DMS79 treated with DMSO at 0.1 percent for 48 hours (cell line): ENCODE results near the gene GAS1.

Experiments used
- DNase-seq: peaks from one replicate; lab custom pipeline; 2025; lab: John Stamatoyannopoulos, UW

The GAS1 gene

DNA sequence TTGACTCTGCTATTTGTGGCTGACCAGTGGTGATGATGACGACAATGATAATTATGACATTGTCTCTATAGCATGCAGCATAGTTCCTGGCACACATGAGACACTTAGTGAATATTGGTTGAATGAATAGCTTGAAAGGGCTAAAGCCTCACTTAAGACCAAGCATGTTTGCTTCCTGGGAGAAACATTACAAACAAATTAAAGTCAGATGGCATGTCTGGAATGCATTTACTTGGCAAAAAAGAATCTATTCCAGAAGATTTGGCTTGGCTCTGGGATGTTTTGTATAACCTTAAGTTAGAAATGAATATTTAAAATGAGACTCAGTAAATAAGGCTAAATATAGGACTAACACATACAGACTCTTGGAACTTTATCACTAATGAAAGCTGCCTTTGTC is 21.6 kb downstream of the GAS1 start:
- DNase-seq: no peak

DNA sequence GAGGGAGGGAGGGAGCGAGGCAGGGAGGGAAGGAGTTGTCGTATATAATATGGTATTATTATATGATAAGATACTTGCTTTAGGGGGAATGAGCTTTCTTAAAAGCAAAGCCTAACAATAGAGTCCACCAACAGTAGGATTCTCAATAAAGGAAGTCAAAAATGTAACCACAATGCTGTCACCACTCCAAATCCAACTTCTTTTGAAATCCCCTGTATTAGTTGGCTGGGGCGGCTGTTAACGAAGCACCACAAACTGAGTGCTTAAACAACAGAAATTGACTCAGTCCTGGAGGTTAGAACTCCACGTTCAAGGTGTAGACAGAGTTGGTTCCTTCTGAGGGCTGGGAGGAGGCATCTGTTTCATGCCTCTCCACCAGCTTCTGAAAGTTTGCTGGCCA is 23.1 kb downstream of the GAS1 start:
- DNase-seq: no peak

DNA sequence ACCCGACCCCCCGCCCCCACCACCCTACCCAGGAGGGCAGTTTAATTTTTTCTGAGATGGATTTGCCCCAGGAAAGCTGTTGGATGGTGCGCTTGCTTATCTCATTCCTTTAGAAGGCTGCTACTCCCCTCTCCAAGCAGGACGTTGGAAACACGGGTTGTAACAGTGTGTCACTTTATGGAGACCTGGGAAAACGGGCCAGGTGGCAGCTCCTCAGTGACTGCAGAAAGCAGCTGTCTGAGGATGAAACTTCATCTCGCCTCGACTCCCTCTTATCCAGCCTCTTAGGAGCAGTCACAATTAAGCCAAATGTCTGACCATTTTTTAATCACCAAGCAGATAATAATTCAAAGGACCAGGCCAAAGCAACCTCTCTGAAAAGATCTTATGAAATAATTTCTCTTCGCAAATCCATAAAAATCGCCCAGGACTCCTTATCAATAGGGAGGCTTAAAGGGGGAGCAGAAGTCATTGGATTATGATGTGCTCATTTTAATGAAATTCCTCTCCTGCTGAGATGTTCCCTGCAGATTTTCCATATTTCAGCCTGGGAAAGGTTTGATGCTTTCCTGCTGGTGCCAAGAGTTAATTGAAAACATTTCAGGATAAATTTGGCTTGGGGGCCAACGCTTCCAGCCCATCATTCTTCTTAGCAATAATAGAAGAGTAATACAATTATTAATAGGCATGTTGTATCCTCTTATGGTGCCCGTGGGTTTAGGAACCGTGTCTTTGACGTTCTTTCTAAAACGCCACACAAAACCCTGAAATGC is 26.0 kb downstream of the GAS1 start:
- DNase-seq: no peak

DNA sequence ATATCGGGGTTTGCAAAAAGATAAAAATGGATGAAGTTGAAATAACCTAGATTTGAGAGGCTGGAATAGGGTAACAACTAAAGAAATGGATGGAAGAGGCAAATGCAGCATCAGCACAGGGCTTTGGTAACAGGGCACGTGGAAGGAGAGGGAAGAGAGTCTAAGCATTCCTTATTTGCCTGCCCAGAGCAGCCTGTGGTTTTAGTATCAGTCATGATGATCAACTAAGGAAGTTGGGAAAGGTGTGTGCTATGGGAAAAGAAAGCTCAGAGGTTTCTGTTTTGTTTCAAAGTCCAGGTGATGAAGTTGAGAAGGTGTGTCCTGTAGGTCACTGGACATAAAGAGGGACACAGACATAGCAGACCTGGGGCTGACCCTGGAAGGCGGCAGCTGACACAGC is 28.8 kb downstream of the GAS1 start:
- DNase-seq: no peak

DNA sequence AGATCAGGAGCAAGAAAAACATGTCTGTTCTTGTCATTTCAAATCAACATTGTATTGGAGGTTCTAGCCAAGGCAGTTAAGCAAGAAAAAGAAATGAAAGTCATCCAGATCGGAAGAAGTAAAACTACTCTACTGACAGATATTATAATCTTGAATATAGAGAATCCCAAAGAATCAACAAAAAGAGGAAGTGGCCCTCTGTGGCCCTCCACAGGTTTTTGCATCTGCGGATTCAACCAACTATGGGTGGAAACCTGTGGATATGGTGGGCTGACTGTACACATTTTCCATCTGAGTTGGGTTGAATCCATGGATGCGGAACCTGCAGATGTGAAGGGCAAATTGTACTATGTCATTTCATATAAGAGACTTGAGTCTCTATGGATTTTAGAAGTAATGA is 35.1 kb downstream of the GAS1 start:
- DNase-seq: no peak

DNA sequence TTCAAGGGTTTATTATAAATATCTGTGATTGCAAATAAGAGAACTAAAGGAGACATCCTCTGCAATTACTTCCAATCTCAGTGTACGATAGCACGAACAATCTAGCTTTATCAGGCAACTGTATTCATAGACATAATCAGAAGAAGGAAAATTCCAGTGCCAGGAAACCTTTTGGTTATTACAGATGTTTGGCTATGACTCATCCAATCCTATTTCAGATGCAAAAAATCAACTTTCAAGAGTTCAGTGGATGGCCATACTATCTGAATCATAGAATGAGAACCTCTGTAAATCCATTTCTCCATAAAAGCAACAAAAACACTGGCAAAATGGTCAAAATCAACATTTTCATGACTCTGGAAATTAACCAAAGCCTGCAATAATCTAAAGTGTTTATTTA is 37.9 kb downstream of the GAS1 start:
- DNase-seq: no peak

DNA sequence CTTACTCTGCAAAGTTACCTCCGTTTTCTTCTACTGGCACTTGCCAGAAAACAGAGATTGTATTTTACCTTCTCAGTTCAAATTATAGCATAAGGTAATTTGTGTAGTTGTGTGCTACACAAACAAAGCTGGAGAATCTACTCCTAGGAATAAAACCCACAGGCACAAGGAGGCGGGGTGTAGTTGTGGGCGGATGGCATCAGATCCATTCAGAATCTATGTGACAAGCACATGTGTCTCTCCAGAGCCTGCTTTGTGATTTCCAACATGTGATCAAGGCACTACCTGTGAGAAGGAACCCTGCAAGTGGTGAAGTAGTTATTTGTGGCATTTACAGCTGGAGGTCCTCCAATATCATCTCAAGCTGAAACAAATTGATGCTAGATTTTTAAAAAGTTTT is 39.0 kb downstream of the GAS1 start:
- DNase-seq: no peak

DNA sequence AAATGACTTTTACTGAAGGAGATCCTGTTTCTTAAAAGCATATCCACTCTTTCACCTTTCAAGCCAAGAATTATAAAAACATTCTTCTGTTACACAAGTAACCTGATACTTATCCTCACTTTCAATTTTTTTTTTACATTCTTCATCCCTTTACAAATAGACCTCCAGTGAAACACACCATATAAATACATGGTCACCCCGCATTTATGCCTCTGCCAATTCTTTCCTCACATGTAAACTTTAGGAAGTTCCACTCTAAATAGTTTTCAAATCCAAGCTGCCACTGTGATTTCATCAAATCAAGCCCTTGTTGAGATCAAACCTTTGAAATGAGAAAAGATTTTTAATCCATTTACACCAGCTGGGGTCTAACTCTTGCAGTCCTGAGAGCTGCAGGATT is 40.0 kb downstream of the GAS1 start:
- no peak for DNase-seq

DNA sequence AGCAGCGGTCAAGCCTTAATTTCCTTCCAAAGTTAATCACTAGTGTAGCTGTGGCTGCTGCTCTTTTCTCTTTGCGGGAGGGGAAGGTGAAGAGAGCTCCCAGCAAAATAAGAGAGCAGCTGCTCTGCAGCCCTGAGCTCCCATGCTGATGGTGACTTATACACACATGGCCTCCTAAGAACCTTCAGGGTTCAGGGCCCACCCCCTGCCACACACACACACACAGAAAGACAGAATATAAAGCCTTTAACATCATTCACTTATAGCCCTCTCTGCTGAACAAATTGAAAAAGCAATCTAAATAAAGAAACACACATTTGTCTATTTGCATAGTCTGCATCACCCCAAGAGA is 43.6 kb downstream of the GAS1 start:
- no peak for DNase-seq

DNA sequence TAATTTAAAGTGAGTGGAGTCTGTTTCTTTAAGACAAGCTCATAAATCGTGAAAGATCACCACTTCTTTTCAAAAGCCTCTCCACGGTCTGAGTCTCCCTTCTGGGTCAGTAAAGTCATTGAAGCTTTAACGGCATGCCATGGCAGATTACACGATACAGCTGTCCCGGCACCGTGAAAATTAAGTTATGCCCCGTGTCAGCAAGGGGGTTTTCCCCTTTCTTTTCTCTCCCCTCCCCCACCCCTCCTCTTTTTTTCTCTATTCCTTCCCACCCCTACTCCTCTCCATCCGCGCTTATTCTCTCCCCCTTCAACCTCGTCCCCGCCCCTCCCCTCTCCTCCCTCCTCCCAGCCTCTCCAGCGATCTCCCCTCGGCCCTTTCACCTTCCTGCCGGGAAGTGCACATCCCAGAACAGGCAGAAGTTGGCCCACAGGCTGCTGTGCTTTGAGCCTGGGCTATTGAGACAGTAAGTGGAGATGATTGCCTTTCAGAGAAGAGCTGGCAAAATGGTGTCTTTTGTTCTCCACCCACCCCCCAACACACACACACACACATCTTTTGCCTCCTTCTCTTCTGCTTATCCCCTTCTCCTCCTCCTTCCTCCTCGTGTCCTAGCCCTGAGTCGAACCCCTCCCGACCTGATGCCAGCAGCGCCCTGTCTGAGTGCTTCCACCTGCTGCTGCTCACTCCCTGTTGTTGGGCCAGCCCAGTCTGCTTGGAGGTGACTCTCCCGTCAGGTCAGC is 44.1 kb downstream of the GAS1 start:
- no peak for DNase-seq

DNA sequence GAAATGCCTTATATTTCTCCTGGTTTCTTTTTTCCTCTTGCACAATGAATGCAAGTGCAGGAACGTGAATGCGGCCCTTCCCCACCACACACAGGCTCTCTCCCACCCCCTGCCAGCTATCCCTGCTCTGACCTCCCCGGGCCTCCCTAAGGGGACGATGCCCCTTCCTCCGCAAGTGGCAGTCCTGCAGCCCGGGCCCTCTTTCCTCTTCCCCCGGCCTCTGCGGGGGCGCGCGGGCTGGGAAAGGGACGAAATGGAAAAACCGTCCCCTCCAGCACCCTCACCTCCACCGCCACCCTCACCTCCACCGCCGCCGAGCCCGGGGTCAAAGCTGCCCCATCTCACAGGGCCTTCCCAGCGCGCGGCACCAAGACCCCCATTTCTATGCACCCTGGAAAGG is 44.7 kb downstream of the GAS1 start:
- DNase-seq: no peak

DNA sequence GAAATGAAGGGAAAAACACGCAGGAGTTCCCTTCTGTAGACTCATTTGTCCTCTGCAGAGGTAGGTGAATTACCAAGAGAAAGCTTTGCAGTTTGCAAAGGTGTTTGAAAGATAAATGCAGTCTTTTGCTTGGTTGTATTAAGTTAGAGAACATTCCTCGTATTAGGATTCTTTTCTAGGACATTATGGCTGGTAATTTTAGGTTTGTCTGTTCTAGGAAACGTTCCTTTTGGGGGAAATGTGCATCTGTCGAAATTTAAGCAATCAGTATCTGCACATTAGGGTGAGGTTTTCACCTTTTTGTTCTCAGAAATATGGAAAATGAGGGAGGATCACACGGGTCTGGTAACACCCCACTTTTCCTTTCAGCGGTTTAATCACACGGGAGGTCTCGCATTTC is 45.1 kb downstream of the GAS1 start:
- DNase-seq: no peak

DNA sequence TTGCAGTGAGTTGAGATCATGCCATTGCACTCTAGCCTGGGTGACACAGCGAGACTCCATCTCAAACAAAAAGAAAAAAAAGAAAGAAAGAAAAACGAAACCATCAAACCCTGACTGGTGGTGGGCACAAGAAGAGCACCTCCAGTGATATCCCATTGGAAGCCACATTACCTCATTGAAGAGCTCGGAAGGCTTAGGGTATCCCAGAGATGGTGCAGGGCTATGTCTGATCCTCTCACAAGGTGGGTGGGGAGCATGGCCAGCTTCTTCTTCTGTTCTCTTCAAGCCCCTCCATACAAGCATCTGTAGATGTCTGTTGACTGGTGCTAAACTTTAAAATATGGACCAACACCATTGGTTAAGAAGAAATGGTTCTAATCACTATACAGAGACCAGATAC is 45.8 kb downstream of the GAS1 start:
- no peak for DNase-seq
